ENCODE data around the gene ELL3.
"Not testable (repeated sequence)": the region's sequence is repeated elsewhere in the genome, so short reads cannot be mapped to it uniquely, and the experiment has no call there.

Gene ELL3

GRCh38 chr15:43776718-43777266 lies at the start of gene ELL3:
ELL3 (minus strand) TSS chr15:43776966; CDS start chr15:43776901, 65 bp downstream.
- DNase-seq = peak; percentile 76 to 77

DNA sequence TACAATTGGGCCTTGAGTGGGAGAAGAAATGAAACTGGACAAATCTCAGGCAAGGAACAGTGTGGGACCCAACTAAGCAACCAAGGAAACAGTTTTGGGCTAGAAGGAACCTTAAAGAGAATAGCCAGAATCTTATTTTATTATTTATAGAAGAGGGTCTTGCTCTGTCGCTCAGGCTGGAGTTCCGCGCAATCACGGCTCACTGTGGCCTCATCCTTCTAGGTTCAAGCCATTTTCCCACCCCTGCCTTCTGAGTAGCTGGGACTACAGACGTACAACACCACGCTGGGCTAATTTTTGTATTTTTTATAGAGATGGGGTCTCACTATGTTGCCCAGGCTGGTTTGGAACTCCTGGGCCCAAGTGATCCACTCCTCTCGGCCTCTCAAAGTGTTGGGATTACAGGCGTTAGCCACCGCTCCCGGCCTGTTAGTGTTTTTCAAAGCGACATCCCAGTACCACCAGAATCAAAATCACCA lies 49.3 kb upstream of the ELL3 start:
- no peak for DNase-seq

DNA sequence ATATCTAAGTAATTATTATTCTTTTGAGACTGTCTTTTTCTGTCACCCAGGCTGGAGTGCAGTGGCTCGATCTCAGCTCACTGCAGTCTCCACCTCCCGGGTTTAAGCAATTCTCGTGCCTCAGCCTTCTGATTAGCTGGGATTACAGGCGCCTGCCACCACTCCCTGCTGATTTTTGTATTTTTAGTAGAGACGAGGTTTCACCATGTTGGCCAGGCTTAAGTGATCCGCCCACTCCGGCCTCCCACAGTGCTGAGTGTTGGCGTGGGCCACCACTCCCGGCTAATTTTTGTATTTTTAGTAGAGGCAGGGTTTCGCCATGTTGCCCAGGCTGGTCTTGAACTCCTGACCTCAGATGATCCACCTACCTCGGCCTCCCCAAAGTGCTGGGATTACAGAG lies 48.5 kb upstream of the ELL3 start:
- DNase-seq = not testable (repeated sequence)

GRCh38 chr15:43824302-43825246 lies 47.8 kb upstream of the ELL3 start, which contains the start of gene MFAP1:
MFAP1 (minus strand) TSS chr15:43824690; CDS start chr15:43824569, 121 bp downstream.
- peak; percentile 69 to 97 for DNase-seq

DNA sequence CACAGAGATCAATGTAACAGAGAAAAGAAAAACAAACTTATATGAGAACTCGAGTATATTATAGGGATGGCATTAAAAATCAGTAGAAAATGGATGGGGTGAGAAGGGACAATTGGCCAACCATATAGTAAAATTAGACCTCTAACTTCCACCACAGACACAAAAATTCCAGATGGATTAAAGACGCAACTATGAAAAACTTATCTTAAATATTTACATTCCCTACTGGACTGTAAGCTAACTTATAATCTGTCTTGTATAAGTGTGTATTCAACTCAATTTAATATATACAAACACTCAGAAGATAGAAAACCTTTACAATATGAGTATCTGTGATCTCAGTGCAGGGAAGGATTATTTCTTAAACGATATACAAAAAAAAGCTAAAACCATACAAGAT lies 44.7 kb upstream of the ELL3 start:
- no peak for DNase-seq

DNA sequence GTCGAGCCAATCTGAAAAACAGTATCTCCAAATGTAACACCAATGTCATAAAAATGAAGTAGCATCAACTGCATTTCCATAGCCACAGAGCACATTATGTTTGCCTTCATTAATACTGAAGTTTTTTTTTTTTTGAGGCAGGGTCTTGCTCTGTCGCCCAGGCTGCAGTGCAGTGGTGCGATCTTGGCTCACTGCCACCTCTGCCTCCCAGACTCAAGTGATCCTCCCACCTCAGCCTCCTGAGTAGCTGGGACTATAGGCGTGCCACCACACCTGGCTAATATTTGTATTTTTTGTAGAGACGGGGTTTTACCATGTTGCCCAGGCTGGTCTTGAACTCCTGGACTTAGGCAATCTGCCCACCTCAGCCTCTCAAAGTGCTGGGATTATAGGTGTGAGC lies 38.3 kb upstream of the ELL3 start:
- not testable (repeated sequence) for DNase-seq

DNA sequence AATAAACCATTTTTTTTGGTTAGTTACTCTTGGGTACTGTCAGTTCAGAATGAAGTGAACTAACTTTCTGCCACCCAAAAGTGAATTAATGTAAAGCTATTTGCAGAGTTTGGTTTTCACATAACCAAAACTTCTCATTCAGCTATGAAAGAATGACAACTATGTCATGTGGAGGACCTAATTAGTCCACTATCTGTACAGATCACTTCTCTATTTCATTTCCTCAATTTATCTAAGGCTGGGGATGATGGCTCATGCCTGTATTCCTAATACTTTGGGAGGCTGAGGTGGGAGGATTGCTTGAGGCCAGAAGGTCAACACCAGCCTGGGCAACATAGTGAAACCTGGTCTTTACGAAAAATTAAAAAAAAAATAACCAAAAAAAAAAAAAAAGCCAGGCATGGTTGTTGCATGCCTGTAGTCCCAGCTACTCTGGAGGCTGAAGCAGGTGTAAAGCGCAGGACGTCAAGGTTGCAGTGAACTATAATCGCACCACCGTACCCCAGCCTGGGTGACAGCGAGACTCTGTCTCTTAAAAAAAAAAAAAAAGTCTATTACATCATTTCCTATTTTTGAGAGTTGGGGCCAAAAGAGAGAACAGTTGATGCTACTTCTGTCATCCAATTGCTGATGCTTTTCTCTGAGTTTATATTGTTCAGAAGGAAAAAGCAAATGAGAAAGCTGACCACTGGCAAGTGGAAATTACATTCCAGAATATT lies 32.4 kb upstream of the ELL3 start:
- no peak for DNase-seq

GRCh38 chr15:43808435-43808950 lies 31.7 kb upstream of the ELL3 start:
- DNase-seq = no peak

GRCh38 chr15:43802676-43803075 lies 25.9 kb upstream of the ELL3 start:
- DNase-seq = not testable (repeated sequence)

DNA sequence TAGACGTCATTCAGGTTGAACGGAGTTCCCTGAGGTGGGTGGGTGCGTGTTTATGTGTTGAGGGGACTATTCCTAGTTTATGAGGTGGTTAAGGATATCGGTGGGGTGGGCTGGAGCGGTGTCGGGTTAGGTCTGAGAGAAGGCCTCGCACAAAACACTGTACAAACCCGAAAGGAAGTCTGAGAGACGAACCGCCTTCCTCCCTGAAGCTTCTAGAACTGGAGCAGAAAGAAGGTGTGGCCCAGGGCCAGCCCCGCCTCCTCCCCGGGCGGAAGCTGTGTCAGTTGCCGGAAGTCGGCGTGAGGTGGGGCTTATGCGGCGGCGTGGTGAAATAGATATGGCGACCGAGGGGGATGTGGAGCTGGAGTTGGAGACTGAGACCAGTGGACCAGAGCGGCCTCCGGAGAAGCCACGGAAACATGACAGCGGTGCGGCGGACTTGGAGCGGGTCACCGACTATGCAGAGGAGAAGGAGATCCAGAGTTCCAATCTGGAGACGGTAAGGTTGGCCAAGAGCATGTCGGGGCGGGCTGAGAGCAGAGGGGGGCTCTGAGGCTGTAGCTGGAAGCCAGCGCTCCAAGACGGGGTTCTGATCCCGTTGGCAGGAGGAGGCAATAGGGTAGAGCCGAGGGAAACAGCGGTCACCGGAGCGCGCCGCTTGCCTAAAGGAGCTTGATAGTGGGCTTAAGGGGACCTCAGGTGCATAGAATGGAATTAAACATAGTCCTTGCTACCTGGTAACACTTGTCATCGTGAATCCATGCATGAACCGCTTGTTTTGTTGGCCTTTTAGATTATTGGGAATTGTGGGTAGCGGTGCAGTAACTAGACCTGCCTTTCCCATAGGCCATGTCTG lies 23.7 kb upstream of the ELL3 start, which contains the start of gene HYPK:
Gene HYPK (plus strand): TSS at position 314 of the 856 bp plus-strand sequence. CDS start 24 bp downstream, at position 338.
- peak; percentile 74 to 94 for DNase-seq

GRCh38 chr15:43799945-43800285 lies 23.1 kb upstream of the ELL3 start, which contains the start of gene SERINC4:
SERINC4 (minus strand) TSS chr15:43800220; CDS start chr15:43799986, 234 bp downstream.
- DNase-seq = no peak

GRCh38 chr15:43799209-43799944 lies 22.6 kb upstream of the ELL3 start:
- no peak for DNase-seq

DNA sequence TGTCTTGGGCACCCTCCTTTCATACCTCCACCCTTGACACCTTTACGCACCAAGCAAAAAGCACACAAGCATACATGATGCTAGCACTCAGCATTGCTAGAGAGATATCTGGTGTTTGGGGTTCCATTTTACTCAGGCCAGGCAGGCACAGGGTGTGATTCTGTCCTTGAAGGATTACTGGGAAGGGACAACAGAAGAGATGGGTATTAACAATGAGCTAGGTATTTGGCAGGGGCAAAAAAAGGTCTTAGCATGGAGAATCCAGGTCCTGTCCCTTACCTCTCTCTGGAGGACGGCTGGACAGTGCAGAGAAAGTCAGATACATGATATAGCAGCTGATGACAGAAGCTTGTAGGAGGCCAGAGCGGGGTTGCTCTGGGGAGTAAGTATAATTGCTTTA lies 19.8 kb upstream of the ELL3 start:
- DNase-seq = no peak

- DNase-seq = no peak
These were observed 19.2 kb upstream of the ELL3 start for GRCh38 chr15:43795997-43796396.

DNA sequence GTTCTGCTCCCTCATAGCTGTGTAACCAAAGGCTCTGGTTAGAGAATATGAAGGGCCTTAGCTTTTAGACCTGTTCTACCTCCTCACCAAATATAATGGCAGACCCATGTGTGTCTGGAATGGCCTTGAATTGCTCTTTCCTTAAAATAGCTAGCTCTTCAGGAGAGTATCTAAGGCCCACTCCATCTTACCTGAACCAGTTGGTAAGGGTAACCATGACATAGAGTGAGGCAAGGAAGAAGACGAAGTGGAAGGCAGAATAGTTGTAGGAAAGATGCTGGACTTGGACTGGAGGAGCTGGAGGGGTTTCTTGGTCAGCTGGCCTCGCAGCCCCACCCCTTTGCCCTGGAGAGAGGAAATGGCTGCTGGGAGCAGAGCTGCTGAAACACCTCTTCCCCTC lies 18.4 kb upstream of the ELL3 start:
- DNase-seq = no peak

GRCh38 chr15:43794269-43795037 lies 17.7 kb upstream of the ELL3 start:
- DNase-seq = no peak

DNA sequence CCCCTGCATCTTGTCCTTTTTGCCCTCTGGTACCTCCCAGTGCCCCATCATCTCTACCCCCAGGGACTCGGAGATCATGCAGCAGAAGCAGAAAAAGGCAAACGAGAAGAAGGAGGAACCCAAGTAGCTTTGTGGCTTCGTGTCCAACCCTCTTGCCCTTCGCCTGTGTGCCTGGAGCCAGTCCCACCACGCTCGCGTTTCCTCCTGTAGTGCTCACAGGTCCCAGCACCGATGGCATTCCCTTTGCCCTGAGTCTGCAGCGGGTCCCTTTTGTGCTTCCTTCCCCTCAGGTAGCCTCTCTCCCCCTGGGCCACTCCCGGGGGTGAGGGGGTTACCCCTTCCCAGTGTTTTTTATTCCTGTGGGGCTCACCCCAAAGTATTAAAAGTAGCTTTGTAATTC lies 16.9 kb upstream of the ELL3 start:
- no peak for DNase-seq

DNA sequence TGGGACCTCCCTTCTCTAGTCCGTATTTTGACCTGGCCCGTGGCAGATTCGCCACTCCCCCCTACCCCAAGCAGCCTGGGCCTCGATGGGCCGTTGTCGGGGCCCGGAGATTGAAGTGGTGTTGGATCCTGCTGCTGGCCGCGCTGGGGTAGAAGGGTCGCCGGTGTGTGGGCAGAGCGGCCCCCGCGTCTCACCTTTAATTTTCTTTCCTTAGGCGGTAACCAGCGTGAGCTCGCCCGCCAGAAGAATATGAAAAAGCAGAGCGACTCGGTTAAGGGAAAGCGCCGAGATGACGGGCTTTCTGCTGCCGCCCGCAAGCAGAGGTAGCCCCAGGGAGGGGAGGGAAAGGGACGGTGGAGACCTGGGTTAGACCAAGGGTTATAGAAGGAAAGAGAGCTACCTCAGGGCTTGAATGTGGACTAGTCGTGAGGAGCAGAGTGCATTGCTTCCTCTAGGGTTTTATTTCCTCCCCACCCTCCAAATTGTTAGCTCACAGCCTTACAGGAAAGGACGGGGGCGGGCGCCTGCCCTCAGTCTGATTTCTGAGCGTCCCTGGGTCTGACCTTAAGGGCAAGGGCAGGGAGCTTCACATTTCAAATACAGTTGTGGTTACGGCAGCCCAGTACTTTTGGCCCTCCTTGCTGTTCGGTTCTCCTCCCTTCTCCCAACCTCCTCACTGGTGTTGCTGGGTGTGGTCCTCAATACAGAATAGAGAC lies 16.2 kb upstream of the ELL3 start:
- DNase-seq = no peak

GRCh38 chr15:43791993-43792760 lies 15.4 kb upstream of the ELL3 start, which contains the start of gene SERF2:
SERF2 (plus strand) TSS chr15:43792320; CDS start chr15:43792377, 57 bp downstream.
- peak; percentile 96 to 99 for DNase-seq

All from bone marrow (tissue), 2 donors.